ENCODE results near the gene TBC1D1. TPM values are rescaled to one million over a fixed set of nuclear protein-coding genes. Genes with fewer than 3 reads are reported as not detected.

Gene TBC1D1
- total RNA-seq, 1 experiment from 2014 or later: 97.0 TPM

GRCh38 chr4:38149472-38149996, 258.6 kb downstream of the TBC1D1 start:
- DNase-seq (ENCODE audit: low spot score): no peak

- peak; percentile 58 for DNase-seq (ENCODE audit: low spot score)
These were observed 259.2 kb downstream of the TBC1D1 start for GRCh38 chr4:38149997-38150671.

- no peak for DNase-seq (ENCODE audit: low spot score)
These were observed 259.9 kb downstream of the TBC1D1 start for GRCh38 chr4:38150766-38151165.

- no peak for DNase-seq (ENCODE audit: low spot score)
These were observed 261.0 kb downstream of the TBC1D1 start for GRCh38 chr4:38151873-38152272.

GRCh38 chr4:38152305-38152704, 261.4 kb downstream of the TBC1D1 start:
- no peak for DNase-seq (ENCODE audit: low spot score)

- no peak for DNase-seq (ENCODE audit: low spot score)
These were observed 262.0 kb downstream of the TBC1D1 start for GRCh38 chr4:38152721-38153386.

GRCh38 chr4:38153387-38153760, 262.5 kb downstream of the TBC1D1 start:
- no peak for DNase-seq (ENCODE audit: low spot score)

GRCh38 chr4:38154252-38154651, 263.4 kb downstream of the TBC1D1 start:
- DNase-seq (ENCODE audit: low spot score): no peak

GRCh38 chr4:38154681-38155588, 264.1 kb downstream of the TBC1D1 start:
- no peak for DNase-seq (ENCODE audit: low spot score)

- DNase-seq (ENCODE audit: low spot score): no peak
These were observed 264.9 kb downstream of the TBC1D1 start for GRCh38 chr4:38155589-38156294.

- DNase-seq (ENCODE audit: low spot score): no peak
These were observed 266.7 kb downstream of the TBC1D1 start for GRCh38 chr4:38157592-38157991.

- peak; percentile 76 for DNase-seq (ENCODE audit: low spot score)
These were observed 269.8 kb downstream of the TBC1D1 start for GRCh38 chr4:38160487-38161207.

GRCh38 chr4:38161208-38162113, 270.6 kb downstream of the TBC1D1 start:
- DNase-seq (ENCODE audit: low spot score): no peak

GRCh38 chr4:38162240-38162784, 271.4 kb downstream of the TBC1D1 start:
- peak; percentile 90 for DNase-seq (ENCODE audit: low spot score)

- DNase-seq (ENCODE audit: low spot score): peak; percentile 60
These were observed 272.5 kb downstream of the TBC1D1 start for GRCh38 chr4:38163216-38164006.

GRCh38 chr4:38164346-38164745, 273.5 kb downstream of the TBC1D1 start:
- no peak for DNase-seq (ENCODE audit: low spot score)

GRCh38 chr4:38166082-38166481, 275.2 kb downstream of the TBC1D1 start:
- DNase-seq (ENCODE audit: low spot score): no peak

GRCh38 chr4:38166768-38167167, 275.9 kb downstream of the TBC1D1 start:
- no peak for DNase-seq (ENCODE audit: low spot score)

- DNase-seq (ENCODE audit: low spot score): no peak
These were observed 277.1 kb downstream of the TBC1D1 start for GRCh38 chr4:38167973-38168372.

Data from A172 (cell line).